Activated effector memory CD4-positive, alpha-beta T cell treated with Interleukin-2 at 50 U/mL for 16 hours (primary cell): Measurements from ENCODE around the gene PRKCZ.

Source experiments
- DNase-seq: peaks from one replicate; pipeline ENCODE4 v3.0.0-alpha.2; 2020

PRKCZ gene

DNA sequence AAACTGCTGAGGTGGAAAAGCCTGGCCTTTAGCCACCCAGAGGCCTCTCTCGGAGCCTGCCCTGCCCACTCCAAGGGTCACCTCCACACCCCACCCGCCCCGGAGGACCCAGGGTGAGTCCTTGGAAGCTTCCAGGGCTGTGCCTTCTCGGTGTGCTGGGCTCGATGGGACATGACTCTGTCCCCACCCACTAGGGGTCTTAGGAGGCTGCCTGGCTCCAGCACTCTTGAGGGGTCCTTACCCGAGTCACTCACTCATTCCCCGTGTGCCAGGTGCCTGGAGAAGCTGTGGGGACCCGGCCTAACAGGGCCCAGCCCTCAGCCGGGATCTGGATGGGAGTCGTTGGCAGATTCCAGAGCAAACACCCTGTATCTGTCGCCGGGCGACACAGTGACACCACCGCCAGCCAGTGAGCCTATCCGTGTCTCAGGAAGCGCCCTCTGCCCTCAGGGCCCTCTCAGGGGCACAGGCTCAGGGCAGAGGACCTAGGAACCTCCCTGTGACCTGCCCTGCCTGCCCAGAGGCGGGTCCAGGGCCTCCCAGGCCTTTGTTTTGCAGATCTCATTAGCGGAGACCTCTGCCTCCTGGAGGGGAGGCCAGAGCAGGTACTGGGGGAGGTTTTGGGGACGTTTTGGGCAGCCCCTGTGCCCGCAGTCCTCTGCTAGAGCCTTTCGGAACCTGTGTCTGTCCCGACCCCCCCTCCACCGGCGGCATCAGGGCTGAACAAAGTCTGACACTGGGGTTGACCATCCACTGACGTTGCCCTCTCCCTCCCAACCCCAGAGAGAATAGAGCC lies 3.1 kb upstream of the PRKCZ start:
- DNase-seq = no peak

DNA sequence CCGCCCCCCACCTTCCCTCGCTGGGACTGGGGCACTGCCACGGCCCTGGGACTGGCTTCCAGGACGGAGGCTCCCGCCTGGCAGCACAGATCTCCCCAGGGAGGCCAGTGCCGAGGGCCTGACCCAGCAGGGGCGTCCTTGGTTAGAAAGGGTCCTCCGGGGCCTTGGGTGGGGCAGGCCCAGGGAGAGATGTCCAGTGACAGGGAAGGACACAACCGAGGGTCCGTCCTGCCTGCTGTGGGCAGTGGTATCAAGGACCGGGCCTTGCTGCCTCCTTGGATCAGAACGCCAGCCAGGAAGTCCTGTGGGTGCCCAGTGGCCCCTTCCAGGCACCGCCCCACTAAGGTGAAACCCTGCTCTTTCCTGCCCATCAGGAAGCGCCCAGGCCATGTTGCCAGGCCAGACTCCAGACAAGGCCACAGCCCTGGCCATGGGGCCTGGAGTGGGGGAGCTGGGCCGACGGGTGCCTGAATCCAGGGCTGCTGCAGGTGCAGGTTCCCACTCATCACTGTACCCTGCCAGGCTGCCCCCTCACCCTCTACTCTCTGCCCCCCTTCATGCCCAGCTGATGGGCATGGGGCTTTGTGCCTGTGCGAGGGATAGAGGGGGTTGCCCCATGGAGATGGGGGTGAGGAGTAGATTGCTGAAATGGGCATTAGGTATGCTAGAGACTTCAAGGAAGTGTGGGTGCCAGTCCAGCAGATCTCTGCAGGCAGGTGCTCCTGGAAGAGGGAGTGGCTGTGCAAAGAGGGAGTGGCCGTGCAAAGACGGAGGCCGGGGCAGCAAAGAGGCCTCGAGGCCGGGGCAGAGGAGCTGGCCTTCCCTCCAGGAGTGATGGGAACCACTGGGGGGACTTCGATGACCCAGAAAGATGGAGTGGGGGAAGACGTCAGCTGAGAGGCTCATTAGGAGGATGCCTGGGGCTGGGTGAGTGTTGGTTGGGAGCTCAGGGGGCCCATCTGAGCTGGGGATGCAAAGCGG lies 2.2 kb upstream of the PRKCZ start:
- no peak for DNase-seq

DNA sequence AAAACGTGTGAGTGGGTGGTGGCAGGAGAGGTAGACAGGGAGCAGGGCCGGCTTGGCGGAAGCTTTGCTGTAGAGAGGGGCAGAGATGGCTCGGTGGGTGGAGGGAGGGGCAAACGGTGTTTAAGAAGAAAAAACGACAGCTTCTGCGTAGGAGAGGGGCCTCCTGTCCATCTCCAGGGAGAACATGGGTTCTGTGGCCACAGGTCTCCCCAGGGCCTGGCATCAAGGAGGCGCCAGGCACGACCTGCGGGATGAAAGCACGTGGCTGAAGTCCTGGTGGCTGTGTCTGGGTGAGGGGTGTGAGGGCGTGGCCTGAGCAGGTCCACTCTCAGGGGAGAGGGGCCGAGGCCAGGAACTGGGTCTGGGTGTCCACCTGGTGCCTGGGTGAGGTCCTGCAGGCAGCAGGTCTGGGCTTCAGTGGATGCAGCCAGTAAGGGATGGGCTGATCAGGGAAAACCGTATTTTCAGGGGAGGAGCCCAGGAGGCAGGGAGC lies 940 bp upstream of the PRKCZ start:
- no peak for DNase-seq

DNA sequence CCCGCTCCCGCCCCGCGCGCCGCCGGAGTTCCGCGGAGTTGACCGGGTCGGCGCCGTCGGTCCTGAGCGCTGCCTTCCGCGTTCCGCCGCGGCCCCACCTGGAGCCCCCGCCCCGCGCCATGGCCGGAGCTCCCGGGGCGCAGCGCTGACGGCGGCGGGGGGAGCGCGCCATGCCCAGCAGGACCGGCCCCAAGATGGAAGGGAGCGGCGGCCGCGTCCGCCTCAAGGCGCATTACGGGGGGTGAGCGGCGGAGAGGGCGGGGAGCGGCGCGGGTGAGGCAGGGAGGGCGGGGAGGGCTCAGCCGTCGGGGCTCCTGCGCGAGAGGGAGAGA lies 216 bp downstream of the PRKCZ start:
- no peak for DNase-seq

DNA sequence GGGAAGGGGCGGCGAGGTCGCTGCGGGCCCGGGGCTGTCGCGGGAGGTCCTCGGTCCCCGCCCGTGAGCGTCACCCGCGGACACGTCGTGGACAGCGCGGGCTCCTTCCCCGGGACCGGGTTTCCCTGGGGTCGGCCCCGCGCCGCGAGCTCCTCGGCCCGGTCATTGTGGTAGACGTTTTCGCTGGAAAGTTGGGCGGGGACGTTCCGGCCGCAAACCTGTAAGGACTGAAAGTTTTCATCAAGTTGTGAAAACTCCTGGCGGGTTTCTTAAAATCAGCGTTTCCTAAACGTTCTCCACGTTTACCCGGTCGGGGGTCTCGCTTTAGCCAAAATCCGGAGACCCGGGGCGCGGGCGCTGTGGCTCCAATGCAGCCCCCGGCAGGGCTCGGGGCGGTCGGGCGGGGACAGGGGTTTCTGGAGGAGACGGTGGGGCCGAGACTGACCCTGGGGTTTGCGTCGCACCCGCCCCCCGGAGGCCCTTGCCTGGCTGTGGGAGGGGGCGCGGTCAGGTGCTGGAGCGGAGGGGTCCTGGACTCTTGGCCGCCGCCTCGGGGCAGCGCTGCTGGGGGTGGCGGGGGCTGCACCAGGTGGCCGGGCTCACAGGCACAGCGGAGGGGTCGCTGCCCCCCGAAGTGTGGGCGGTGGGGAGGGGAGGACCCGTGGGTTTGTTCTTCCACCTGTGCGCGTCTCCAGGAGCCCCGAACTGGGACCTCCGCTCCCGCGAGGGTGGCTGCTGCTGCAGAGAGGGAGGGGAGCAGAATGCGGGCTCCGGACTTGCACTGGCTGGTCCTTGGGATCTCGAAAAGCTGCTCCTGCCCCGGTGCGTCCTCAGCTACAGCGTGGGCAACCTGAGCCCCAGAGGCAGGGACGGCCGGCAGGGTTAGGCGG lies 827 bp downstream of the PRKCZ start:
- no peak for DNase-seq

DNA sequence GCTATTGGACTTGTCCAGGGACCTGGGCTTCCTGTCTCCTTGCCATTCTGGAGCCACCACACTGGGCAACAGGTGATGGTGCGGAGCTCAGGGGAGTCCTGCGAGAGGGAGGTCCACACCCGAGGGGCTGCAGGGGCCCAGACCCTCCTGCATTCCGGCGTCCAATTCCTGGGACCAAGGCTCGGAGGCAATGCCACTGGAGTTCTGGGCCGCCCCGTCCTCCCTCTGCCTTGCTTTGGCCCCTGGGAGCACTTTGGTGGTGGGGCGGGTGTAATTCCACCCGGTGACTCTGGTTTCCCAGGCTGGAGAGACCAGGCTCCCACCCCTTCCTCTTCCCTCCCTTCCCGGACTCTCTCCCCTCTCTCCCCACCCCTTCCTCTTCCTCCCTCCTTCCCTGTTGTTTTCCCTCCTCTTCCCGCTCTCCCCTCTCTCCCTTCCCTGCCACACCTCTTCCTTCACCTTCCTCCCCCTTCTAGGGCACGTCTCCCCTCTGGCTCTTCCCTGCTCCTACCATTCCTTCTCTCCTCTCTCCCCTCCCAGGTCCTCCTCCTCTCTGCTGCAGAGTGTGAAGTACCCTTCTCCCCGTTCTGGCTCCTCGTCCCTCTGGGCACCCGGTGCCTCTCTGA lies 2.0 kb downstream of the PRKCZ start:
- DNase-seq = no peak

DNA sequence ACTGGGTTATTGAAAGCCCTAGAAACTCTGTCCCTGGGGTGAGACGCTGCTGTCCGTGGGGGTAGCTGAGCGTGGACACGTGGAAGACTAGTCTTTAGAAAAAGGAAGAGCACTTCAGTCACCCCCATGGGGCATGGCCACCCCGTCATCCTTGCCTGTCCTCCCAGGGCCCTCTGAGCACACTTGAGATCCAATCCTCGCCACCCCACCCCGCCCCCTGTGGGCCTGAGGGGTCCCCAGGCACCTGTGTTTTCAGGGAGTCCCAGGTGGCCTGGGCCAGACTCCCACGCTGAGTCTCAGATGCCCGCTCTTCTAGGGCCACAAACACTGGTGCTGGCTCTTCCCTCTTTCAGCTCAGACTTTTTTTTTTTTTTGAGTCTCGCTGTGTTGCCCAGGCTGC lies 2.5 kb downstream of the PRKCZ start:
- DNase-seq = no peak

DNA sequence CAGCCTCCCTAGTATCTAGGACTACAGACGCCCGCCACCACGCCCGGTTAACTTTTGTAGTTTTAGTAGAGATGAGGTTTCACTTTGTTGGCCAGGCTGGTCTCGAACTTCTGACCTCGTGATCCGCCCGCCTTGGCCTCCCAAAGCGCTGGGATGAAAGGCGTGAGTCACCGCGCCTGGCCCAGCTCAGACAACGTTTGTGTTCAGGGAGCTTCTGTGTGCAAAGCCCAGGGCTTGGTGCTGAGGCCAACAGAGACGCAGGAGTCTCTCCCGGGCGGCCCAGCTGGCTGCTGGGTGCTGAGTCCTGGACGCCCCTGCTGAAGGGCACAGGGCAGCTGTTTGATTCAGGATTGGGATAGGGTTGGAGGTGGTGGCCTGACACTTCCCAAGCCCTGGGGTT lies 3.0 kb downstream of the PRKCZ start:
- no peak for DNase-seq

DNA sequence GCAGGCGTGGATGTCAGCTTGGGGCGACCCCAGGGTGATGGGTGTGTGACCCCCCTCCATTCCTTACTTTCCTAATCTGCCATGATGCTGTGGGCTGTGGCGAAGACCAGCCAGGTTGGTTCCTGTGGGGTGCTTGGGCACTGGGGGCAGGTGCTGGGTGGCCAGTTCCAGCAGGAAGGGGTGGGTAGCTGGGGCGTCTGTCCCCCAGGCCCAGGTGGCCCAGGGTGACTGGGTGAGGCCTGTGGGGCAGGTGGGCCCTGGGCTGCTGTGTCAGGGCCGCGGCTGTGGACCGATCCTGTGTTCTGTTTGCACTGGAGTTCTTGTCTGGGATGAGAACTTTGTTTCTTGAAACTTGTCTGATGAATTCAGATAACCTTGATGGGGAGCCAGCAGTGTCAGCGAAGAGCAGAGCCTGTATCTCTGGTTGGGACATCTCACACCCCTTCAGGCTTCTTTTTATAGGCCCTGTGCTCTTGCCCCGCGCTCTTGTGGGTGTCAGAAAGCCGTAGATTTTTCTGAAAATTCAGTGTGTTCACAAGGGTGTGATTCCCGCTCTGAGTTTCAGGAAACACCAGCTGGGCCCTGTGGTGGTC lies 3.7 kb downstream of the PRKCZ start:
- DNase-seq = no peak

DNA sequence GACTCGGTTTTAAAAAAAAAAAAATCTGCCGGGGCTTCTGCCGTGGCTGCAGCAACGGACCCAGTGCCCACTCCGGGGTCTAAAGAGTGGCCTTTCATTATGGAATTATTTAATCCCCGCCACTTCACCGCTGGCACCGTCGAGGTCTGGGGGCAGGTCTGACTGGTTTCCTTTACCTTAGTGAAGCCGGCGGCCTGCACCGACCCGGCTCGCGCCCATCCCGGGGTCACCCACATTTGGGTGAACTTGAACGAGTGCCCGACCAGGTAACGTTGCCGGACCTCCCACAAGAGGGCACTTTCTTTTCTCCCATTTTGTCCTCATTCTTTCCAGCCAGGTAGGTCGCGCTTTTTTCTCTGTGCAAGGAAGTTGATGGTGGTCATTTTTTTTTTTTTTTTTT lies 4.3 kb downstream of the PRKCZ start:
- no peak for DNase-seq

DNA sequence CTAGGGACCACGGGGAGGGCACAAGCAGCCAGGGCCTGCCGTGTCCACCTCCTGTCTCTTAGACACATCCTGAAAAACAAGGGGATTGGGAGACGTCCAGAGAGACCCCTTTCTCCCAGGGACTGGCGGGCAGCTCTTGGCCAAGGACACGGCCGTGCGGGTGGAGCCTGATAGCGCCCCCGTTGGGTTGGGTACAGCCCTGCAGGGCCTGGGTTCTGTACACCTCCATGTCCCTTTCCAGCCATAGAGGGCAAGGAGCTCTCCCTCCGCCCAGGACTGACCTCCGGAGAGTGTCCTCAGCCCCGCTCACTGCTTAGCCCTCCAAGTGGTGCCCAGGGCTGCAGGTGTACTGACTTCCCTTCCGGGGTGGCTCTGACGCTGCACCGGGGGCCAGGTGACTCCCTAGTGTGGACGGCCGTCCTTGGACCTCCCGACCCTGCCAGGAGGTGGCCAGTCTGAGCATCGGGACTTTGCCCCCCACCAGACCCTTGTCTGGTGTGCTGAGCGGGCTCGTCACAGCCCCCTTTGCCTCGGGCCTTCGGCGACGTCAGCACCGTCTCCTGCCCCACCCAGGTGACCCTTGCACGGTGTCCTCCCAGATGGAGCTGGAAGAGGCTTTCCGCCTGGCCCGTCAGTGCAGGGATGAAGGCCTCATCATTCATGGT lies 5.8 kb downstream of the PRKCZ start:
- no peak for DNase-seq

DNA sequence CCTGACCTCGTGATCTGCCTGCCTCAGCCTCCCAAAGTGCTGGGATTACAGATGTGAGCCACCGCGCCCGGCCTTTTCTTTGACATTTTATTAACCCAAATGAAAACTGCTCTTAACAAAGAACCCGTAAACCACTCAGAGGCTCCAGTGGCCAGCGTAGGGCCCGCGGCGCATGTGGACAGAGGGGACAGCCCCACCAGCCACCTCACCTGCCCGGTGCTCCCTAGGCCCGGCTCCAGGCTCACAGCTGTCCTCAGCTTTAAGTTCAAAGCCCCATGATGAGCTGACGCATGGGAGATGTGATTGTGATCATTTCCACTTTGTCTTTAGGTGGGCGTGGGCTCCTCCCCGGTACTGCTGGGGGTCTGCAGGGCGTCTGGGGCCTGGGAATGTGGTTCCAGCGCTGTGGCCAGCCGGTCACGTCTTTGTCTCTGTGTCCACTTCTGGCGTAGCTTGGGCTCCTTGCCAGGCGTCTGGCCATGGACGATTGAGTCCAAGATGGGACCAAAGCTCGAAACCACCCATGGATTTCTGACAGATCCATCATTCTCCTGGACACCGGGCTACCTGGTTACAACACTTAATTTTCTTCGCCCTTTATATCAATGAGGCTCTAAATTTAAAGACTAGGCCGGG lies 6.9 kb downstream of the PRKCZ start:
- no peak for DNase-seq

DNA sequence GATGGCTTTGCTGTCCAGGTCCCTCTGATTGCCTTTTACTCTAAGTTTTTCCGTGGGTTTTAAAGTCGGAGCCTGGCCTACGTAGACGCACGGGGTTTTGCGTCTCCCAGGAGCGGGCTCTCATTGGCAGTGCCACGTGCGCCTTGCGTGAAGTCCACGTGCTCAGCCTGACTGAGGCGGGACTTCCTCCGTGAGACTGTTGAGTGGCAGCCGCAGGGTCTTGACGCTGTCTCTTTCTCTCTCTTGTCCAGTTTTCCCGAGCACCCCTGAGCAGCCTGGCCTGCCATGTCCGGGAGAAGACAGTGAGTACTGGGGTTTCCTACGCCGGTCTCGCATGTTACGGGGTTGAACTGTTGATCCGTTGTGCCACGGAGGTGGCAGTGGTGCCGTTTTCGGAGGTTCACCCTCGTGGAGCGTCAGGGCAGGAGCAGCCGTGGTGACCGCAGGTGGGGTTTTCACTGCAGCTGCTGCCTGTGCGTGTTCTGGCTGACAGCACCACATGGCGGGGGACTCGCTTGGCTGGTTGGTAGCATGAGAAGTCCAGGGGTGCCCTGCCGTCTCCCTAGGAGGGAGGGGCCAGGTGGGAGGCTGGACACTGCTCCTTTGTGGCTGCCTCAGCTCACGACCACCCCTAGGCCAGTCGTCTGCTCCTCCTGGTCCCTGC lies 9.2 kb downstream of the PRKCZ start:
- no peak for DNase-seq

DNA sequence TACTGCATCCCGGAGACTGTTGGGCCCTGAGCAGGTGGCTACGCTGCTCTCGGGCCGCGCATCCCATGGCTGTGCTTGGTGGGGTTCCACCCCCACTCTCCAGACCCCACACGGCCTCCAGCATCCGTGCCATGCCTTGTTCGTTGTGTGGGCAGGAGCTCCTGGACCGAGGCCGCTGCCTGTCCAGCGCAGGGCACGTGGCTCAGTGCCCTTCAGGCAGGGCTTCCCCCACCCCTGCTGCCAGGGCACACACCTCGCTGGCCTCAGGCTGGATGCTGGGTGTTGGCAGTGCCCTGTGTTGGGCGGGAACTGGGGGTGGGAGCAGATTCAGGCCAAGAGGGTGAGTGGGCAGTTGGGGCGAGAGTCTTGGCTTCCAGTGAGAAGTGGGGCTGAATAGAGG lies 9.9 kb downstream of the PRKCZ start:
- DNase-seq = no peak

DNA sequence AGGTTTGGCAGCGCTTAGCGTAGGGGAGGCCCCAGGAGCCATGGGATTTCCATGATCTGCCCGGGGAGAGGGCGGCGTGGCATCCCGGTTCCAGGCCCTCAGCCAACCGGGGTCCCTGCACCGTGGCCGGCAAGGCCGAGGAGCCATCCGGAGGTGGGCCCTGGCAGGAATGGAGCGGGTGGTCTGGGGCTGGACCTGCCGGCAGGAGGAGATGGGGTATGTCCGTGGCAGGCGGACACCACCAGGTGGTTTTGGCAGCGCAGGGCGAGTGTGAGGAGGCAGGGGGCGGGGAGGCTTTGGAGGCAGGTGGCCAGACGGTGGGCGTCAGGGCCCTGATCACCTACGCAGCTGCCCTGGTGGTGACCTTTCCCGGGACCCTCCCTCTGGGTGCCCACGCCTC lies 10.3 kb downstream of the PRKCZ start:
- DNase-seq = no peak

DNA sequence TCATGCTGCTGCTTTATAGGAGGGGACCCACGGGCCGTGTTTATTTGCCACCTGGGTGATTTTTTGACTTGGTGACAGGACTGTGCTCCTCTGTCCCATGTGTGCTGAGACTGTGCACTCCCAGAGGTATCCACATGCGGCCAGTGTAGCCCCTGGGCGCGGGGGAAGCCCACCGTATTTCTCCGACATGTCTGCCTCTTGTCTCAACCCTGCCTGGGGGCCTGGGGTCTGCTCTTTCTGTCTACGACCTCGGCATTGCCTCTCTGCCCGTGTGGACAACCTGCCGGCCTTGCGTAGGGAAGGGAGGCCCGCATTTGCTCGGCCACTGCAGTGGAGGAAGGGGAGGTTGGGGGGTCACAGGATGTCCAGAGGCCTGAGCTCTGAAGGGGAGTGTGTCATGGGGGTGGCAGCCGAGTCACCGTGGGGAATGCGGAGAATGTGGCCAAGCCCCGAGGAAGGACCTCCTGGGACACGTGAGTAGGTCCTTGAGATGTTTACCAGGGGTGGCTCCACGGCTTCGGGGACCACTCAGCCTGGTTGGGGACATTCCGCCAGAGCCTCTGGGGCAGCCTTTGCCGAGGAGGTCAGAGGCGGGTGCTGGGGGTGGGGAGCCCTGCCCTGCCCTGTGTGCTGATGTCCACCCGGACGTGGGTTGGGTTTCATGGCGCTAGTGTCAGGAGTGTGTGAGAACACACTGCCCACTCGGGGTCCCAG lies 11.0 kb downstream of the PRKCZ start:
- no peak for DNase-seq

DNA sequence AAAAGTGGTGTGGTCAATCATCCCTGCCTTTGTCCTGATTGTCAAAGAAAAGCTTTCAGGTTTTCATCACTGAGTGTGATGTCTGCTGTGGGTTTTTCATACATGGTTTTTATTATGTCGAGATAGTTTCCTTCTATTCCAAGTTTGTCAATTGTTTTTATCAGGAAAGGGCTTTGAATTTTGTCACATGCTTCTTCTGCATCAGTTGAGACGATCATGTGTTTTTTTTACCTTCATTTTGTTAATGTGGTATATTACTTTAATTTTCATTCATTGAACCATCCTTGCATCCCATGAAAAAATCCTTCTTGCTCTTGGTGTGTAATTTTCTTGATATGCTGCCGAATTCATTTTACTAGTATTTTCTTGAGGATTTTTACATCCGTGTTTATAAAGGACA lies 15.5 kb downstream of the PRKCZ start:
- no peak for DNase-seq

DNA sequence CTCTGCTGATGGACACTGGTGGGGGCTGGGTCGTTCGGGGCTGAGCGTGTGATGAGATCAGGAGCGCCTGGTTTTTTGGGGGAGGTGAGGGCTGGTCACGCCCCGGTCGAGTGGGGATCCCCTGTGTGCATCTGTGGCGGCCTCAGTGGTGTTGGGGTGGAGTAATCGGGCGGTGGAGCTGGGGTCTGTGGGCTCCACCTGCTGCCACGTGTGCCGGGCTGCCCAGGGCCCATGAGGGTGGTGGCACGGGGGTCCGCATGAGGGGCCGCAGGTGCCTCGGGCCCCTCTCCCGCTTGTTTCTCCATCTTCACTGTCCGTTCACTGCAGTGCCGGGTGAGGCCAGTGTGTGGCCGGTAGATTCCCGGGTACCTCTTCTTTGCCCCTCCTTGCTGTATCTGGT lies 17.2 kb downstream of the PRKCZ start:
- DNase-seq = no peak

DNA sequence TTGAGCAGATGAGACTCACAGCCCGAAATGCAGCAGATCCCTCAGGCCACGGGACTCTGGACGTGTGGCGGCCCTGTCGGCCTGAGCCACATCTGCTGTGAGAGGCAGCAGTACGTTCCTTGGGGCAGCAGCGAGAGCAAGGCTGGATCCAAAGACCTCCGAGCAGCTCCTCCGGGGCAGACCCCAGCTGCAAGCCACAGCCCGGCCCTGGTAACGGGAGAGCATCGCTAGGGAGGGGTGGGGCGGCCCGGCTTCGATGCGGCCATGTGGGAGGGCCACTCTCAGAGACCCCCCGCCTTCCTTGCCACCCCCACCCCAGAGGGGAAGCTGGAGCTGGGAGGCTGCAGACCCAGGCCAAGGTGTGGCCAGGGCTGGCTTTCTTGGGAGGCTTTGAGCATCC lies 17.8 kb downstream of the PRKCZ start:
- DNase-seq = no peak

DNA sequence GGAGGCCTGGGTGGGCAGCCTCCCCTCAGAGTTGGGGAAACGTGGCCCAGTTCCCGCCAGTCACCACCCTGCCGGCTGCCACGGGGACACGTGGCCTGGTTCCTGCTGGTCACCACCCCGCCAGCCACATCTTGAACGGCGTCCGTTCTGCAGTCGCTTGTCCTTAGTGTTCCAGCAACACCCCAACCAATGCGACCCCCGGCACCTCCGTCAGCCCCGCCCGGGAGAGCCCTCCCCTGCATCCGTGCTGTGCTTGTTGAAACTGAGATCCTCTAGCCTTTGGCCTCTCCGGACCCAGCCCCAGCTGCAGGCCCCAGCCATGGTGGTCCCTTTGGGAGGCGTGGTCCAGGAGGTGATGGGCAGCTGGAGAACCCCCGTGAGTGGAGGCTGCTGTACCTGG lies 18.7 kb downstream of the PRKCZ start:
- no peak for DNase-seq
